Effector memory CD8-positive, alpha-beta T cell (primary cell): Measurements from ENCODE around the gene PEX11A.

Experiments used
- ATAC-seq: fragments of 150-1000 bp; cut with Tn5 transposase; replicated peaks from 2 replicates; pipeline ENCODE4 v1.10.0; 2021; ENCODE audit warnings: mild to moderate bottlenecking, moderate library complexity
- DNase-seq, 3 experiments: peaks; one replicate each; pipeline ENCODE4 v3.0.0; 2021
- H3K27ac Mint-ChIP-seq, 2 donors: one replicate each; pipeline ENCODE4 v1.8.0; 2022; ENCODE audit warnings: mild to moderate bottlenecking in 2 of 2, mixed read lengths in 2 of 2, moderate library complexity in 2 of 2
- H3K27me3 Mint-ChIP-seq, 2 donors: one replicate each; pipeline ENCODE4 v1.8.0; 2022; ENCODE audit warnings: mixed read lengths in 2 of 2
- H3K36me3 Mint-ChIP-seq: one replicate; pipeline ENCODE4 v1.8.0; 2022; ENCODE audit warnings: mild to moderate bottlenecking, moderate library complexity, mixed read lengths; ENCODE audit not compliant: insufficient read depth
- H3K4me1 Mint-ChIP-seq, 2 donors: one replicate each; pipeline ENCODE4 v1.8.0; 2022; ENCODE audit warnings: low read depth in 2 of 2, mixed read lengths in 2 of 2
- H3K4me3 Mint-ChIP-seq, 2 donors: one replicate each; pipeline ENCODE4 v1.8.0; 2022; ENCODE audit warnings: mild to moderate bottlenecking in 2 of 2, mixed read lengths in 2 of 2, moderate library complexity in 2 of 2
- H3K9me3 Mint-ChIP-seq, 2 donors: one replicate each; pipeline ENCODE4 v1.8.0; 2022; ENCODE audit warnings: mixed read lengths in 2 of 2

PEX11A gene

DNA sequence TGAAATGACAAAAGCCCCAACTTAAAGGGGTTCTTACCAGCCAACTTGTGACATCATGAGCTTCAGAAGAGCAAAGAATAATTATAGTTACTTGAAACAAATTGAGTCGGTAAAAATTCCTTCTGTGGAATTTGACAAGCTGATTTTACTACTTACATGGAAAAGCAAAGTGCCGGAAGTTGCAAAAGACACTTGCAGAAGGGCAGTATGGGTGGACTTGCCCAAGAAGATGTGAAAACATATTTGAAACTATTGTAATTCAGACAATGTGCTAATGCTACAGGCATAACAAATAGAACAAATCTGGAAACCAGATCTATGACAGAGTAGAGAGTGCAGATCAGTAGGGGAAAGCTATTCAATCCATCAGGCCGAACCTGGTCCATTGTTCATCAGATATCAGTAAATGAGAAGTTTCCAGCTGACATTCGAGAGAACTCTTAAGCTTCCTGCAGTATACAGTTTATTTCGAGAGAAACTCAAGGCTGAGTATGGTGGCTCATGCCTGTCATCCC lies 32.8 kb downstream of the PEX11A start:
- no peaks in the 10 kb centered on the region for H3K9me3 Mint-ChIP-seq
- no peak overlapping the region for H3K4me3 Mint-ChIP-seq
- H3K36me3 Mint-ChIP-seq: no peaks in the 10 kb centered on the region
- DNase-seq (no peak), ATAC-seq (no peak)
- H3K27ac Mint-ChIP-seq: no peak overlapping the region
- H3K27me3 Mint-ChIP-seq: peaks cover 59 to 78% of the 10 kb centered on the region in 2 donors
- peaks cover 6 to 10% of the 10 kb centered on the region in 2 donors for H3K4me1 Mint-ChIP-seq

DNA sequence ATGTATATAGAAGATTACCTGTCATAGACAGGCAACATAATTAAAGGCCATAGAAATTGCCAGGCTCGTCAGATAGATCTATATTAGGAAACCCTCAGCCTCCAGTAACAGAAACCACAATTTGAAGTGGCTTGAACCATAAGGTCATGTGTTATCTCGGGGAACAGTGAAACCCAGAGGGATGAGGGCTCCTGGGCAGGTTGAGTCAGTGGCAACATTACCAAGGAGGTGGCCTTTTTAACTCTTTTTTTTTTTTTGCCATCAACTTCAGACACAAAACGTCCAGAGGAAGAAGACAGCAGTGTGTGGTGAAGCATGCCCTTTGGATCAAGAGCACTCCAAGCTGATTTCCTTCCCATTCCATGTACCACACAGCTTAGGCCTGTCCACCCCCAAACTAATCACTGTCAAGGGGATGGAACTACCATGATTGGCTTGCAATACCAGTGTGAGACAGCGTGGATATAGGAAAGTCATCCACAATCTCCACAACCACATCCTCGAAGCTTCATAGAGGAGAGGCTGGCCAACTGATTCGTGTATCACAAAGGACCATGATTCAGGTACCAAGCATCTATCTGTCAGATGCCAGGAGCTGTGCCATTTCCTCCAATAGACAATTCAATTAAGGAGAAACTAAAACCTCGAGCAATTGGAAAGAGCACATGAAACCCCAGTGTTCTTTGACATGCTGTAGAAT lies 34.3 kb downstream of the PEX11A start:
- H3K27me3 Mint-ChIP-seq: peaks cover 60 to 84% of the 10 kb centered on the region in 2 donors
- no peak for DNase-seq
- H3K36me3 Mint-ChIP-seq: no peaks in the 10 kb centered on the region
- peaks cover 6 to 10% of the 10 kb centered on the region in 2 donors for H3K4me1 Mint-ChIP-seq
- no peak overlapping the region for H3K27ac Mint-ChIP-seq
- peak overlapping the region; percentile 57 to 77 for H3K4me3 Mint-ChIP-seq
- H3K9me3 Mint-ChIP-seq: no peaks in the 10 kb centered on the region
- ATAC-seq: no peak

DNA sequence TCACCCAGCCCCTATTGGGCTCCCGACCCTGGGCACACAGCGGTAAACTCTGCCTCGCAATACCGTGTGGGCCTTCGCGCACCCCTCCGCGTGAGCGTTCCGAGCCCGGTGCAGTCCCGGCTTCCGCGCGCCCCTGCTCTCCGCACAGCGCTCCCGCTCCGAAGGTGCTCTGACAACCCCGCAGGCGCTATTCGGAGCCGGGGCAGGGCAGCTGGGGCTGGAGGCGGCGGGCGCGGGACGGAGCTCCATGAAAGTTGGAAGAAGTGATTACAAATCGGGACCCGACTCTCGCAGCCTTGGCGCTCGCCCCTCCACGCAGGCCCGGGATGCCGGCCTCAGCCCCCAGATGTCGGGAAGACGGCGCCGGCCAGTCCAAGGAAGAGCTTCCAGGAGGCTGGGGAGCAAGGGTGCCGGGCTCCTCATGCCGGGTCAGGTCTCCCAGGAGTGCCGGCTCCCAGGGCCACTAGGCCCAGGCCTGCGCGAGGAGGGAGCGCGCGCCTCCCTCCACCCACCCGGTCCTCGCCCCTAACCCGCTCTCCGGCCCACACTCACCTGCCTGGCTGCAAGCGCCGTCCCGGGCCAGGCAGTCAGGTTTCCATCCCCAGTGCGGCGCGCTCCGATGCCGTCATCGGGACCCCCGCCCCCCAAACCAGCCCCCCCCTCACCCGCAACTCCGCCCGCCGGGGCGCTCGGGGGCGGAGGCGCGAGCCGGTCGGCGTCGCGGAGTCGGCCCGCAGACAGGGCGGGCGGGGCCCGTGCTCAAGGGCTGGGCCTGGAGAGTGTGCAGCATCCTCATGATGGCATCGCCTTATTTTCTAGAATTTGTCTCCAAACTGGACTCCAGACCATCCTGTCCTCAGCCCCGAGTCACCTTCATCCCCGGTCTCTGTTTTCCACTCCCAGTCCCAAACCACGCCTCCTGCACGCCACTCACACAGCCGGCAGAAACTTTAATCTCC lies 35.4 kb downstream of the PEX11A start, which contains the start of gene KIF7:
Gene KIF7, minus strand, starts transcription at position 621 of the 959 bp plus-strand sequence. CDS start 2,537 bp downstream, outside the sequence.
- ATAC-seq: peak; percentile 35
- no peak for DNase-seq
- Mint-ChIP-seq H3K4me3 (peak within 1 kb of the TSS; percentile 69 to 77), H3K36me3 (no peaks in the 10 kb centered on the region), H3K9me3 (no peaks in the 10 kb centered on the region), H3K27me3 (peaks cover 52 to 74% of the 10 kb centered on the region in 2 donors), H3K27ac (no peak within 1 kb of the TSS), H3K4me1 (peaks cover 6 to 10% of the 10 kb centered on the region in 2 donors)

DNA sequence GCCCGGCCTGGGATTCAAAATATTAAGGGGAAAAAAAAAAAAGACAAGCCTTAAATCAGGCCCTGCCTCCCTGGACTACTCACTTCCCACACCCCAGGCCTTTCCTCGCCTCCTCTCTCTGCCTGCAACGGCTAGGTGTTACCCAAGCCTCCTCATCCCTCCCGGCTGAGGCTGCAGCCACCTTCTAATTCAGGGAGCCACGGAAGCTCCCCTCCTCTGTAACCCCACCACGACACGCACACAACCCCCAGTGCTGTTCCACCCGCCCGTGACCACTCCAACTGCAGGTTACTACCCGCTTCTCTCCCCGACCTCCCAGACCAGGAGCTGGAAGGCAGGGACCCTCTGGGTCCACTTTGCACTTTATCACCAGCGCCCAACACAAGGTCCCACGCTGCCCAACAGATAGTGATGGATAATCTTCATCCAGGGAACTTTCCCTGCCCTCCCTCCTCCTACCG lies 36.2 kb downstream of the PEX11A start:
- DNase-seq (no peak), ATAC-seq (no peak)
- Mint-ChIP-seq H3K36me3 (no peaks in the 10 kb centered on the region), H3K4me3 (peak overlapping the region; percentile 53 to 69), H3K27ac (no peak overlapping the region), H3K27me3 (peaks cover 49 to 70% of the 10 kb centered on the region in 2 donors), H3K9me3 (no peaks in the 10 kb centered on the region), H3K4me1 (peaks cover 6 to 10% of the 10 kb centered on the region in 2 donors)

DNA sequence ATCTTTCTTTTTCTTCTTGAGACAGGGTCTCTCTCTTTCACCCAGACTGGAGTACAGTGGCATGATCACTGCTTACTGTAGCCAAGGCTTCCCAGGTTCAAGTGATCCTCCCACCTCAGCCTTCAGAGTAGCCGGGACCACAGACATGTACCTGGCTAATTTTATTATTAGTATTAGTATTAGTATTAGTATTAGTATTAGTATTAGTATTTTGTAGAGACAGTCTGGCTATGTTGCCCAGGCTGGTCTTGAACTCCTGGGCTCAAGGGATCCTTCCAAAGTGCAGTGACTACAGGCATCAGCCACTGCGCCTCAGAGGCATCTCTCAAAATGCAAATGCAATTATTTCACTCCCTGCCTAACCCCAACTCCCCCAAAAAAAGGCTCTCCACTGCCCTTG lies 37.0 kb downstream of the PEX11A start:
- no peak for DNase-seq
- Mint-ChIP-seq H3K27me3 (peaks cover 45 to 70% of the 10 kb centered on the region in 2 donors), H3K4me1 (peaks cover 6 to 10% of the 10 kb centered on the region in 2 donors), H3K36me3 (no peaks in the 10 kb centered on the region), H3K9me3 (no peaks in the 10 kb centered on the region), H3K4me3 (no peak overlapping the region), H3K27ac (no peak overlapping the region)
- ATAC-seq: no peak

DNA sequence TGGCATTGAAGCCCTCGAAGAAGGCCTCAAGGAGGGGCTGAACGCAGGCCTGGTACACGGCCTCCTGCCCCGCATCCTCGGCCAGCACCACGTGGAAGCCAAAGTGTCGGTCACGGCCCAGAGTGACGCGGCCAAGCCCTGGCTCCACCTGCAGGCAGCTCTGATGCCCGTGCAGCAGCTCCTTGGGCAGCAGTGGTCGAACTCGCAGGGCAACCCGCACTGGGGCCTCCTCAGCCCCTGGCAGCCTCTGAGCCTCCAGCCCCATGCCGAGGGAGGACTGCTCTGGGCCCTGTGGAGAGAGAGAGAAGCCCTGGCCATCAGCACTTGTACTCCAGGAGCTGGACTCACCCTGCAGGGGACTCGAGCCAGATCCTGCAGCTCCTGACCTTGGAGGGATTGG lies 37.9 kb downstream of the PEX11A start:
- H3K27ac Mint-ChIP-seq: no peak overlapping the region
- no peak for ATAC-seq

DNA sequence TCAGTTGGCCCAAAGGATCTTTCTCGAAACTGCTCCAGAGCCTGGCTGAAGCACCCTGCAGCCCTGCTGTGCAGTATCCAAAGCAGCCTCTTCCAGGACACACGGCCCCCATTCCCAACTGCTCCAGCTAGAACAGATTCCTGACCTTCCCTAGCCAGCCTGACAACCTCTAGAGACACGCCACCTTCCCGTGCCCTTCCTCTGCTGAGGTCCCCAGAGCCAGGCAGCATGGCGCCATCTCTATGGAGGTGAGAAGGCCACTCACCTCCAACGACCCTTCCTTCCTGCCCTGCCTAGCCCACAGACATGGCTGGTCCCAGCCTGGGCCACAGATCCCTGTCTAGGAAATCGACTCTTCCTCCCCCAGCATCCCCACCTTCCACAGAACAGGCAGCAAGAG lies 38.4 kb downstream of the PEX11A start:
- no peak overlapping the region for H3K27ac Mint-ChIP-seq
- no peak for DNase-seq
- no peak for ATAC-seq
- no peaks in the 10 kb centered on the region for H3K9me3 Mint-ChIP-seq
- H3K4me3 Mint-ChIP-seq: no peak overlapping the region
- peaks cover 45 to 65% of the 10 kb centered on the region in 2 donors for H3K27me3 Mint-ChIP-seq
- peaks cover 9 to 12% of the 10 kb centered on the region in 2 donors for H3K4me1 Mint-ChIP-seq
- no peaks in the 10 kb centered on the region for H3K36me3 Mint-ChIP-seq

More for the DNA sequence above, 37.9 kb downstream of the PEX11A start:
- peaks cover 45 to 65% of the 10 kb centered on the region in 2 donors for H3K27me3 Mint-ChIP-seq
- no peak for DNase-seq
- H3K36me3 Mint-ChIP-seq: no peaks in the 10 kb centered on the region
- H3K4me1 Mint-ChIP-seq: peaks cover 6 to 10% of the 10 kb centered on the region in 2 donors
- no peaks in the 10 kb centered on the region for H3K9me3 Mint-ChIP-seq
- no peak overlapping the region for H3K4me3 Mint-ChIP-seq

DNA sequence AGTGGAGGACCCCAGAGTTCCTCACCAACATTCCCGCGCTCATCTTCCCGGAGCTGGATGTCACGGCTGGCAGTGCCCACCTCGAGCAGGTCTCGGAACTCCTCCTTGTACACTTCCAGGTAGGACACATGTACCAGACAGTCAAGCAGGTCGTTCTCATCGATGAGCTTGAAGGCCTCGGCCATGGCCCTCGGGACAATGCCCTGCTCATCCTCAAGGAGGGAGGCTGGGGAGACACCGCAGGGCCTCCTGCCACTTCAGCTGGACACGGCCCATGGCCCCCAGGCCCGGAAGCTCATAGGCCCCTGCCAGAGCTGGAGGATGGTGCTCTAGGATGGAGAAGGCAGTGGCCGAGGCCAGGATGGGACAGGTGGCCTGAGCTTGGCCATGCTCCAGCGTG lies 40.8 kb downstream of the PEX11A start:
- no peaks in the 10 kb centered on the region for H3K36me3 Mint-ChIP-seq
- H3K27ac Mint-ChIP-seq: no peak overlapping the region
- DNase-seq (no peak), ATAC-seq (no peak)
- H3K27me3 Mint-ChIP-seq: peaks cover 26 to 55% of the 10 kb centered on the region in 2 donors
- H3K4me1 Mint-ChIP-seq: peaks cover 8 to 10% of the 10 kb centered on the region in 2 donors
- no peak overlapping the region for H3K4me3 Mint-ChIP-seq
- H3K9me3 Mint-ChIP-seq: no peaks in the 10 kb centered on the region

DNA sequence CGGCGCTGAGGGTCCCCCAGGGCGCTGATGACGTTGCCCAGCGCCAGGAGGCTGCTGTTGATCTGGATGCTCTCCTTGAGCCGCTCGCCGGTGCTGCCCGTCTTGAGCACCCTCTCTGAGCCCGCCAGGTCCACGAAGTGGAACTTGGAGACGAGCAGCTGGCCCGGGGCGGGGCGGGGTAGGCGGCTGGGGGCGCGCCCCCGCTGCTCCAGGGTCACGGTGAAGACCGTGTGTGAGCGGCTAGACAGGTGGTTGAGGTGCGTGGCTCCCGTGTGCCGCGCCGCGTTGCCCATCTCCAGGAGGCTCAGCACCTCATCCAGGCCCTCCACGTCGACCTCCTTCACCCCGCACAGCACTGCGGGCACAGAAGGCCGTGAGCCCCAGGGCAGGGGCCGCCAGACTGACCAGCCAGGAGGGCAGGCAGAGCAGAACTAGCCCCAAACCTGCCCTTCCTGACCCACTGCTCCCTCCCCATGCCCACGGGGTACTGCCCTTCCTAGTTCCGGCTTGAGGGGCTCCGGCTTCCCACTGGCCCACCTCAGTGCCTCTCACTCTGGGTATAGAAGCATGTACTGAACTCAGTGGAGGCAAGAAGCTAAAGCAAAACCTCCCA lies 41.4 kb downstream of the PEX11A start:
- H3K4me3 Mint-ChIP-seq: no peak overlapping the region
- H3K36me3 Mint-ChIP-seq: no peaks in the 10 kb centered on the region
- no peak overlapping the region for H3K27ac Mint-ChIP-seq
- DNase-seq (no peak), ATAC-seq (no peak)
- H3K4me1 Mint-ChIP-seq: peaks cover 3 to 5% of the 10 kb centered on the region in 2 donors
- peaks cover 20 to 49% of the 10 kb centered on the region in 2 donors for H3K27me3 Mint-ChIP-seq
- H3K9me3 Mint-ChIP-seq: no peaks in the 10 kb centered on the region

DNA sequence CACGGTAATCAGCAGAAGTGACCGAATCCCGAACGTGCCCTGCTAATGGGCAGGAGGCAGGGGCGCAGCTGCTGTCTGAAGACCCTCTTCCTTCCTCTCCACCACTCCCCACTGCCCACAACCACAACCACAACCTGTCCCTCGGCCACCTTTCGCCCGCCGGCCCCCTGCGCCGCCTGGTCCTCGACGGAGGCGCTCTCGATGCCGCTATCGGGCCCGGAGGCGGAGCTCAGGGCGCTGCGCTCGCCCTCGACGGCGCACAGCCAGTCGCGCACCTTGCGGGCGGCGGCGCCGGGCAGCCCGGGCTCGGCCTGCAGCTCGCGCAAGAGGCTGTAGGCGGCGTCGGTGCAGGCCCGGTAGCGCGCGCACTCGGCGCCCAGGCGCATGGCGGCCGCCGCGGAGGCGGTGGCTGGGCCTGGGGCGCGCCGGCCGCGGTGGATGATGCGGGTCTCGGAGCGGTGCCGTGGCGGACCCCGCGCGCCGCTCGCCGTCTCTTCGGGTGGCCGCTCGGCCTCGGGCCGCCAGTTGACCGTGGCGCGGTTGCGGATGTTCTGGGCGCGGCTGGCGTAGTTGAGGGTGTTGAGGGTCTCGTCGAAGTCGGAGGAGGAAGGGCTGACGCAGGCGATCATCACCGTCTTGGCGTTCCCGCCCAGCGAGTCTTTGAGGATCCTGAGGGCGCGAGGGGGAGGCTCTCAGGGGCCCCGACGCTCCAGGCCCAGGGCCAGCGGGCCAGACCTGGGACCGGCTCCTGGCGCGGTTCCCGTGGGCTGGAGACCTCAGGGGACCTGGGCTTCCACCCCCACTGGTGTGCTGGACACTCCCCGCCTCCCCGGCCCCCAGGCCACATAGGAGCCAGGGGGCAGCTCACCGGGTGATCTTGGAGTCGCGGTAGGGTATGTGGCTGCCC lies 42.2 kb downstream of the PEX11A start:
- H3K36me3 Mint-ChIP-seq: no peaks in the 10 kb centered on the region
- H3K4me1 Mint-ChIP-seq: peaks cover 3 to 5% of the 10 kb centered on the region in 2 donors
- ATAC-seq (no peak), DNase-seq (no peak)
- H3K4me3 Mint-ChIP-seq: no peak overlapping the region
- peaks cover 13 to 42% of the 10 kb centered on the region in 2 donors for H3K27me3 Mint-ChIP-seq
- H3K27ac Mint-ChIP-seq: no peak overlapping the region
- no peaks in the 10 kb centered on the region for H3K9me3 Mint-ChIP-seq

DNA sequence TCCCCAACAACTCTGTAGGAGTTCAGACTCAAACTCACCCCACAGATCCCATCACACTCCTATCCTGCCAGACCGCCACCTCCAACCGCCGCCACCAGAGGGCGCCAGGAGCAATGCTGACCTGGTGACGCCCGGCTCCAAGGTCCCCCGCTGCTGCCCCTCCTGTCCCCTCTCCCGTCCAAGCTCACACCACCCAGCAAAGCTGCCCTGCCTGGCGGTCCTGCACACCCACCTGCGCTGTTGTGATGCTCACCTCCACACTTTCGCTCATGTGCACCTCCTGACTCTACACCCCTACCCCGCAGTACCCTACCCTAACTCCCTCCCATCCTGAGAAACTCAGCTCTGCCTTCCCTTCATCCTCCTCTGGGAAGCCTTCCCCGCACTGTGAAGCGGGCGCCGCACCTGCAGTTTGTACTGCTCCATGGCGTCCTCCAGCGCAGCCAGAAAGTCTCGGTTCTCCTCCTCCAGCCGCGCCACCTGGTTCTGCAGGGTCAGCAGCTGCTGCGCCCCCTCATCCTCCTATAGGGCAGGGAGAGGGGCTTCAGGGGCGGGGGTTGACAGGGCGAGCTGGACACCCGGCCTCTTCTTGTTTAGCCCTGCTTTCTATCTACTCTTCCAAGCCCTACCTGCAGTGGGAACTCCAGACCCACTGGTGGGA lies 43.2 kb downstream of the PEX11A start:
- no peak overlapping the region for H3K4me3 Mint-ChIP-seq
- no peaks in the 10 kb centered on the region for H3K9me3 Mint-ChIP-seq
- DNase-seq (peak; percentile 53 to 56 (median 56)), ATAC-seq (peak; percentile 45)
- peaks cover 3 to 5% of the 10 kb centered on the region in 2 donors for H3K4me1 Mint-ChIP-seq
- H3K27me3 Mint-ChIP-seq: peaks cover 4 to 31% of the 10 kb centered on the region in 2 donors
- no peak overlapping the region for H3K27ac Mint-ChIP-seq
- H3K36me3 Mint-ChIP-seq: no peaks in the 10 kb centered on the region
